GM23248 (cell line): Measurements from ENCODE around the gene PHF12. TPM values are rescaled to one million over a fixed set of nuclear protein-coding genes. Genes with fewer than 3 reads are reported as not detected.

Source experiments
- DNase-seq: peaks from one replicate; pipeline ENCODE4 v3.0.0-alpha.2; 2015
- H2AFZ ChIP-seq: fragments of 200-600 bp; sonication (generic); 2 replicates; pipeline ENCODE4 v1.6.1; 2016; ENCODE audit warnings: antibody characterized with exemption
- H3F3A ChIP-seq: fragments of 200-600 bp; sonication (generic); 2 replicates; pipeline ENCODE4 v1.6.1; 2016; ENCODE audit warnings: mild to moderate bottlenecking, antibody characterized with exemption, mixed run types; ENCODE audit not compliant: insufficient read depth
- H3K27ac ChIP-seq: fragments of 200-600 bp; sonication (generic); 2 replicates; pipeline ENCODE4 v1.5.1; 2016; ENCODE audit warnings: mild to moderate bottlenecking
- H3K27me3 ChIP-seq: fragments of 200-600 bp; sonication (generic); replicated peaks from 2 replicates; pipeline ENCODE4 v1.6.1; 2016; ENCODE audit warnings: mild to moderate bottlenecking; ENCODE audit not compliant: insufficient read depth
- H3K36me3 ChIP-seq: fragments of 200-600 bp; sonication (generic); 2 replicates; pipeline ENCODE4 v1.6.1; 2016; ENCODE audit warnings: low read depth, mild to moderate bottlenecking
- H3K4me1 ChIP-seq: fragments of 200-600 bp; sonication (generic); 2 replicates; pipeline ENCODE4 v1.6.1; 2016; ENCODE audit warnings: mild to moderate bottlenecking; ENCODE audit not compliant: insufficient read depth
- H3K4me2 ChIP-seq: fragments of 200-600 bp; sonication (generic); one replicate; pipeline ENCODE4 v1.6.1; 2016; ENCODE audit warnings: mild to moderate bottlenecking; ENCODE audit not compliant: unreplicated experiment
- H3K4me3 ChIP-seq: fragments of 200-600 bp; sonication (generic); 2 replicates; pipeline ENCODE4 v1.5.1; 2016; ENCODE audit warnings: mild to moderate bottlenecking
- H3K79me2 ChIP-seq: fragments of 200-600 bp; sonication (generic); 2 replicates; pipeline ENCODE4 v1.6.1; 2016; ENCODE audit warnings: mild to moderate bottlenecking; ENCODE audit not compliant: insufficient read depth
- H3K9ac ChIP-seq: fragments of 200-600 bp; sonication (generic); 2 replicates; pipeline ENCODE4 v1.6.1; 2016; ENCODE audit warnings: mild to moderate bottlenecking
- H3K9me2 ChIP-seq: fragments of 200-600 bp; sonication (generic); 2 replicates; pipeline ENCODE4 v1.6.1; 2016; ENCODE audit warnings: mixed run types, mild to moderate bottlenecking, moderate library complexity; ENCODE audit not compliant: insufficient read depth
- H3K9me3 ChIP-seq: fragments of 200-600 bp; sonication (generic); one replicate; pipeline ENCODE4 v1.6.1; 2017; ENCODE audit warnings: low read depth
- H4K20me1 ChIP-seq: fragments of 200-600 bp; sonication (generic); 2 replicates; pipeline ENCODE4 v1.6.0; 2016; ENCODE audit not compliant: insufficient read depth
- EZH2 ChIP-seq: fragments of 200-600 bp; sonication (generic); IDR thresholded peaks from 2 replicates; pipeline ENCODE4 v1.6.1; 2018; ENCODE audit warnings: antibody characterized with exemption, mild to moderate bottlenecking; ENCODE audit not compliant: insufficient read depth, poor library complexity, severe bottlenecking
- EZH2phosphoT487 ChIP-seq: fragments of 200-600 bp; sonication (generic); IDR thresholded peaks from 2 replicates; pipeline ENCODE4 v1.6.1; 2018; ENCODE audit warnings: antibody characterized with exemption, moderate library complexity, mild to moderate bottlenecking, low read depth; ENCODE audit not compliant: insufficient read depth
- WGBS, 2 experiments: methylation state at CpG; one replicate each; pipeline ENCODE4 v1.1.6; 2015 to 2017; ENCODE audit warnings: low lambda C conversion rate in 2 of 2, low coverage in 1 of 2; ENCODE audit errors: missing lambda C conversion rate in 2 of 2; 5-methylcytosine and 5-hydroxymethylcytosine counted together
- in situ Hi-C: fragments of 300-500 bp; cut with MboI; formaldehyde crosslinking; loops from 2 replicates; pipeline ENCODE4 v1.15.0; 2020
- polyA plus RNA-seq: library from polyadenylated mRNA; unstranded; fragments of >200 nt; fragmentation: Nextera tagmentation; extraction: Ambion mirVana; gene quantifications from 2 replicates; pipeline ENCODE4 v1.2.1, GENCODE V29; 2016
- total RNA-seq: library from RNA; depleted of rRNA; stranded (reverse); fragments of >200 nt; shearing (Covaris generic); gene quantifications from 2 replicates; pipeline ENCODE4 v1.2.3, GENCODE V29; 2014

The PHF12 gene
- total and polyA plus RNA-seq, 2 experiments from 2014 or later, result 6.1 to 27.7 TPM

DNA sequence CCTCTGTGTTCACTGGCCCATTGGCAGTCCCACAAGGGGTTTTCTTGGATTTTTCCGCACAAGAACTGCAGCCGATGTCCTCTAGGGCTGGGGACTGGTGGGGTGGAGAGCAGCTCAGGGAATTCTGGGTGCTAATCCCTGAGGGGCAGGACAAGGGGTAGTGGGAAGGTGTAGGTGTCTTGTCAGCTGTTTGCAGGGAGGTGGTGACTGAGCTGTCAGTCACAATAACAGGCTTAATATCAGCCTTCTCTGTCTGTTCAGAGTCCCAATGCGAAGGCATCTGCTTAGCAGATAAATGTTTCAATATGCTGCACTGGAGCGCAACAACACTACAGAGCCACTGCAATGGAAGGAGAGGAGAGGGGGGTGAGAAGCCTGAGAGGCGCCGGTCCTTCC is 38.4 kb downstream of the PHF12 start:
- Histone ChIP-seq H3K4me1 (peaks cover 11% of the 10 kb centered on the region), H4K20me1 (no peaks in the 10 kb centered on the region), H2AFZ (no peak overlapping the region), H3K4me3 (no peak overlapping the region), H3K36me3 (peaks cover 67% of the 10 kb centered on the region), H3K27ac (no peak overlapping the region), H3F3A (peaks cover 25% of the 10 kb centered on the region), H3K79me2 (peaks cover 15% of the 10 kb centered on the region), H3K27me3 (no peaks in the 10 kb centered on the region), H3K9ac (no peak overlapping the region), H3K9me2 (no peaks in the 10 kb centered on the region), H3K4me2 (no peak overlapping the region), H3K9me3 (no peaks in the 10 kb centered on the region)
- TF ChIP-seq EZH2 (no peak), EZH2phosphoT487 (no peak)
- no peak for DNase-seq
- in situ Hi-C loops, result no loop called here
- 75 to 85% methylated on average over 6 of the region's 6 CpGs for WGBS, 2 experiments

DNA sequence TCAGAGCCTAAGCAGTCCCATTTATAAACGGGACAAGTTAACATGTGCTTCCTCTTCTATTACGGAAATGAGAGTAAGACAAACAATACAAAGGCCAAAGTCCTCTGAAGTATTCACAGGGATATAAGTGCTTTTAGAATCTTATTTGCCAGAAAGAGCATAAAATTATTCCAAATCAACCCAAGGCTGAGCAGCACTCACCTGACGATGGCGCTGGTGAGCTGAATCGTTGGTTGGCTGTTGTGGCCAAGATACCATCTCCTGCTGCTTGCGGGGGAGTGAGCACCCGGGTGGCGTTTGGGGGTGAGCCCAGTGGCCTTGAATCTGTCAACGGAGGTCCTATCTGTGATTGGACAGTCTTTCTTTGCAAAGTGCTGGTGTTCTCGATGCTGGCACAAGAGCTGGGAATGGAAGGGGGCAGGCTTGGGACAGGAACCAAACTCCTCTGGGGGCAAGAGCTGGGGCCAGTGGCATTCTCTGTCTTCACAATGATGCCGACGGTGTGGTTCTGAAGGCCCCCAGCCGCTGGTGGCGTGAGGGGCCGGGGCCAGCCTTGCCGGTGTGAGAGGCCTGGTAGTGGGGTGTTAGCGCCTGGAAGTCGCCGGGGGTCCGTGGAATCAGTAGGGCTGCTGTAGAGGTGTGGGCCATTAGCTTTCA is 38.9 kb downstream of the PHF12 start:
- 84 to 85% methylated on average over 19 to 20 of the region's 20 CpGs for WGBS, 2 experiments
- H3K4me1 ChIP-seq, result peaks cover 11% of the 10 kb centered on the region
- H3F3A ChIP-seq, result peaks cover 20% of the 10 kb centered on the region
- H2AFZ ChIP-seq, result no peak overlapping the region
- no peaks in the 10 kb centered on the region for H4K20me1 ChIP-seq
- TF ChIP-seq EZH2phosphoT487 (no peak), EZH2 (no peak)
- H3K79me2 ChIP-seq, result peaks cover 15% of the 10 kb centered on the region
- H3K9me2 ChIP-seq, result no peaks in the 10 kb centered on the region
- no peaks in the 10 kb centered on the region for H3K9me3 ChIP-seq
- H3K27ac ChIP-seq, result no peak overlapping the region
- DNase-seq, result peak; percentile 40
- in situ Hi-C loops, result no loop called here
- no peak overlapping the region for H3K4me3 ChIP-seq
- no peak overlapping the region for H3K4me2 ChIP-seq
- H3K9ac ChIP-seq, result no peak overlapping the region
- peaks cover 63% of the 10 kb centered on the region for H3K36me3 ChIP-seq
- H3K27me3 ChIP-seq, result no peaks in the 10 kb centered on the region

DNA sequence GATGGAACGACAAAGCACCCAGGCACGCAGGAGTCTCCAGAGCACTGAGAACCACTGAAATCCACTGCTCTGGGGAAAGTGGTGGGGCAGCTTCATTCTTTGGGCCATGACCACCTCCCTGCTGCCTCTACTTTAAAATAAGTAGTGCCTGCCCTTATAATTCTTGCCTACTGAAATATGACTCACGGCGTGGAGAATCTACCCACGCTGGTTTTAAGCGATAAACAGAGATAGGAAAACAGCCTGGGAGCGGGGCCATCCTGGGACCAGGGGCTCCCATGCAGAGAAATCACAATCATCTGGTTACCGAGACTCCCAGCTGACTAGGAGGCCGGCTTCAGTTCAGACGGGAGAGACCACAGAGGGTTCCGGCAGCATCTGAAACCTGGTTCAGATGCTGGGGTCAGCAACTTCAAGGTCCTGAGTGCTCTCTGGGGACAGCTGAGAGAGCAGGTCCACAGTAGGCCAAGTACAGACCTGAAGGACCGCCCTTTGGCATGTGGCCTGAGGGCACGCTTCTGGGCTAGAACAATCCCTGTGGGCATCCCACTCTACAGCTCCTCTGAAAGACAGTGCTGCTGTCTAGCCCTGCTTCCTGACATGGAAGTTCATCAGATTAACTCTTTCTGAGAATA is 39.8 kb downstream of the PHF12 start:
- Histone ChIP-seq H2AFZ (no peak overlapping the region), H3K9me3 (no peaks in the 10 kb centered on the region), H3K27me3 (no peaks in the 10 kb centered on the region), H3K4me1 (peaks cover 11% of the 10 kb centered on the region), H3K4me2 (no peak overlapping the region), H3K9ac (no peak overlapping the region), H3F3A (peaks cover 18% of the 10 kb centered on the region), H3K9me2 (no peaks in the 10 kb centered on the region), H3K27ac (no peak overlapping the region), H4K20me1 (no peaks in the 10 kb centered on the region), H3K36me3 (peaks cover 60% of the 10 kb centered on the region), H3K79me2 (peaks cover 11% of the 10 kb centered on the region), H3K4me3 (no peak overlapping the region)
- WGBS, 2 experiments, result 95 to 98% methylated on average over 13 of the region's 13 CpGs
- DNase-seq, result no peak
- in situ Hi-C loops, result no loop called here
- TF ChIP-seq EZH2, result no peak
- no peak for TF ChIP-seq EZH2phosphoT487

- H3K4me3 ChIP-seq, result no peak overlapping the region
- no peak overlapping the region for H3K27ac ChIP-seq
- H3K9ac ChIP-seq, result no peak overlapping the region
- 91 to 100% methylated on average over 1 of the region's 1 CpG for WGBS, 2 experiments
- H3K27me3 ChIP-seq, result no peaks in the 10 kb centered on the region
- TF ChIP-seq EZH2phosphoT487 (no peak), EZH2 (no peak)
- H3K9me3 ChIP-seq, result no peaks in the 10 kb centered on the region
- no peaks in the 10 kb centered on the region for H3K9me2 ChIP-seq
- H3K4me2 ChIP-seq, result no peak overlapping the region
- peaks cover 55% of the 10 kb centered on the region for H3K36me3 ChIP-seq
- DNase-seq, result no peak
- H2AFZ ChIP-seq, result no peak overlapping the region
- H3F3A ChIP-seq, result peaks cover 25% of the 10 kb centered on the region
- H4K20me1 ChIP-seq, result no peaks in the 10 kb centered on the region
- in situ Hi-C loops, result no loop called here
- H3K79me2 ChIP-seq, result peaks cover 11% of the 10 kb centered on the region
- peaks cover 11% of the 10 kb centered on the region for H3K4me1 ChIP-seq
These were observed 40.8 kb downstream of the PHF12 start for GRCh38 chr17:28910534-28910933.
